PC-3 (cell line): ENCODE data around the gene LTBP1. TPM values are rescaled to one million over a fixed set of nuclear protein-coding genes. Genes with fewer than 3 reads are reported as not detected.

Source experiments
- ATAC-seq: fragments of 200-7000 bp; cut with Tn5 transposase; 2 replicates; pipeline ENCODE4 v1.9.1; 2020; ENCODE audit warnings: mild to moderate bottlenecking, moderate library complexity
- BruUV-seq: library from RNA; stranded (reverse); fragments of 400-500 nt; replicated peaks from 2 replicates; lab custom pipeline; 2021; lab: Mats Ljungman, UMichigan
- CTCF ChIA-PET: fragments of 300-600 bp; sonication (Branson Sonifier 250); formaldehyde crosslinking; loops from one replicate; lab custom pipeline; 2022; ENCODE audit warnings: antibody characterized with exemption; lab: Charles Lee
- POLR2A ChIA-PET: fragments of 300-600 bp; sonication (Branson Sonifier 250); formaldehyde crosslinking; loops from one replicate; lab custom pipeline; 2022; ENCODE audit warnings: antibody characterized with exemption; ENCODE audit not compliant: unreplicated experiment; lab: Charles Lee
- DNase-seq: peaks from one replicate; pipeline ENCODE4 v3.0.0-alpha.2; 2015
- H2AFZ ChIP-seq: fragments of 300-600 bp; sonication (generic); 2 replicates; pipeline ENCODE4 v1.6.0; 2016; ENCODE audit warnings: antibody characterized with exemption, low read length
- H3F3A ChIP-seq: fragments of 300-600 bp; sonication (generic); one replicate; pipeline ENCODE4 v1.6.0; 2017; ENCODE audit warnings: antibody characterized with exemption, low read length, control low read depth, mild to moderate bottlenecking; ENCODE audit not compliant: unreplicated experiment
- H3K27ac ChIP-seq: fragments of 300-600 bp; sonication (generic); 2 replicates; pipeline ENCODE4 v1.5.1; 2016; ENCODE audit warnings: mild to moderate bottlenecking, low read length
- H3K27me3 ChIP-seq: fragments of 300-600 bp; sonication (generic); 2 replicates; pipeline ENCODE4 v1.6.1; 2016; ENCODE audit warnings: low read length, mixed read lengths
- H3K36me3 ChIP-seq: fragments of 300-600 bp; sonication (generic); 2 replicates; pipeline ENCODE4 v1.6.1; 2016; ENCODE audit warnings: low read depth, mixed run types, low read length, mixed read lengths
- H3K4me1 ChIP-seq: fragments of 300-600 bp; sonication (generic); 2 replicates; pipeline ENCODE4 v1.5.1; 2016; ENCODE audit warnings: low read length; ENCODE audit not compliant: insufficient read depth
- H3K4me2 ChIP-seq: fragments of 300-600 bp; sonication (generic); 2 replicates; pipeline ENCODE4 v1.6.0; 2016; ENCODE audit warnings: low read length
- H3K4me3 ChIP-seq: fragments of 300-600 bp; sonication (generic); 2 replicates; pipeline ENCODE4 v1.5.1; 2016; ENCODE audit warnings: mild to moderate bottlenecking, low read length, mixed read lengths
- H3K79me2 ChIP-seq: fragments of 300-600 bp; sonication (generic); 2 replicates; pipeline ENCODE4 v1.6.1; 2017; ENCODE audit warnings: low read length, mixed read lengths
- H3K9ac ChIP-seq: fragments of 300-600 bp; sonication (generic); 2 replicates; pipeline ENCODE4 v1.6.0; 2016; ENCODE audit warnings: mild to moderate bottlenecking, low read length
- H3K9me2 ChIP-seq: fragments of 300-600 bp; sonication (generic); replicated peaks from 2 replicates; pipeline ENCODE4 v1.6.1; 2016; ENCODE audit warnings: mixed run types, low read length, mixed read lengths
- H3K9me3 ChIP-seq: fragments of 300-600 bp; sonication (generic); 2 replicates; pipeline ENCODE4 v1.6.1; 2016; ENCODE audit warnings: low read length, mixed read lengths
- H4K20me1 ChIP-seq: fragments of 300-600 bp; sonication (generic); 2 replicates; pipeline ENCODE4 v1.6.1; 2016; ENCODE audit warnings: low read length, mixed read lengths
- CTCF ChIP-seq: fragments of 300-600 bp; sonication (generic); conservative IDR thresholded peaks from 2 replicates; pipeline ENCODE4 v1.5.1; 2017; ENCODE audit warnings: antibody characterized with exemption, low read depth, mild to moderate bottlenecking, low read length
- EZH2 ChIP-seq: fragments of 300-600 bp; sonication (generic); IDR thresholded peaks from one replicate; pipeline ENCODE4 v1.6.1; 2017; ENCODE audit warnings: antibody characterized with exemption, mild to moderate bottlenecking, low read length; ENCODE audit not compliant: unreplicated experiment
- EZH2phosphoT487 ChIP-seq: fragments of 300-600 bp; sonication (generic); IDR thresholded peaks from 2 replicates; pipeline ENCODE4 v1.6.1; 2018; ENCODE audit warnings: mild to moderate bottlenecking, antibody characterized with exemption, low read length, borderline replicate concordance
- intact Hi-C: fragments of 100-400 bp; cut with micrococcal nuclease; formaldehyde crosslinking; loops from 2 replicates; pipeline ENCODE4 v1.9.0; 2023
- total RNA-seq: library from RNA; depleted of rRNA; stranded (reverse); fragments of >200 nt; gene quantifications from 2 replicates; pipeline ENCODE4 v1.2.3, GENCODE V29; 2014

Gene LTBP1
- total RNA-seq, 1 experiment from 2014 or later, result 45.9 TPM

GRCh38 chr2:32991091-32991845 lies 44.5 kb downstream of the LTBP1 start:
- no peak for TF ChIP-seq CTCF
- TF ChIP-seq EZH2phosphoT487, result no peak
- TF ChIP-seq EZH2, result no peak
- no peak for ATAC-seq

GRCh38 chr2:32993005-32993539 lies 46.3 kb downstream of the LTBP1 start:
- no TSS peak for BruUV-seq

More at GRCh38 chr2:32991091-32991845, 44.5 kb downstream of the LTBP1 start:
- intact Hi-C loops, result no loop called here
- CTCF ChIA-PET, result interaction anchor here (0.6 kb wide), 1 partner anchor 42 kb away, joined by 7 read pairs; no protein-coding TSS in a partner anchor
- Histone ChIP-seq H3F3A (no peaks in the 10 kb centered on the region), H3K36me3 (no peaks in the 10 kb centered on the region), H3K4me2 (peak overlapping the region; percentile 29), H3K4me3 (no peak overlapping the region), H3K27ac (peak overlapping the region; percentile 55), H3K9me3 (no peaks in the 10 kb centered on the region), H3K4me1 (peaks cover 19% of the 10 kb centered on the region), H2AFZ (no peak overlapping the region), H3K9me2 (0 out of 2 replicates have a peak, but pooled peaks cover 7% of the 10 kb centered on the region), H3K27me3 (no peaks in the 10 kb centered on the region), H4K20me1 (no peaks in the 10 kb centered on the region), H3K79me2 (no peaks in the 10 kb centered on the region), H3K9ac (no peak overlapping the region)
- no TSS peak for BruUV-seq
- POLR2A ChIA-PET, result no interaction called here
- no peak for DNase-seq

More at GRCh38 chr2:32993005-32993539, 46.3 kb downstream of the LTBP1 start:
- H4K20me1 ChIP-seq, result no peaks in the 10 kb centered on the region
- no peak overlapping the region for H3K4me3 ChIP-seq
- intact Hi-C loops, result no loop called here
- no peaks in the 10 kb centered on the region for H3K79me2 ChIP-seq
- TF ChIP-seq CTCF (no peak), EZH2phosphoT487 (no peak), EZH2 (no peak)
- DNase-seq (no peak), ATAC-seq (no peak)
- H3K36me3 ChIP-seq, result no peaks in the 10 kb centered on the region
- ChIA-PET POLR2A (no interaction called here), CTCF (no interaction called here)
- no peaks in the 10 kb centered on the region for H3K9me3 ChIP-seq
- H3K9ac ChIP-seq, result no peak overlapping the region
- H3K27me3 ChIP-seq, result no peaks in the 10 kb centered on the region
- H3K27ac ChIP-seq, result no peak overlapping the region
- H3K4me2 ChIP-seq, result no peak overlapping the region
- H3K4me1 ChIP-seq, result peaks cover 19% of the 10 kb centered on the region
- 0 out of 2 replicates have a peak, but pooled peaks cover 7% of the 10 kb centered on the region for H3K9me2 ChIP-seq
- no peak overlapping the region for H2AFZ ChIP-seq
- no peaks in the 10 kb centered on the region for H3F3A ChIP-seq
